Activated naive CD4-positive, alpha-beta T cell treated with anti-CD3 and anti-CD28 coated beads, Interleukin-2, amount 50 U/mL, for 24 hours (primary cell): ENCODE results near the gene SKI.

Experiments
- H3K27ac Mint-ChIP-seq: one replicate; pipeline ENCODE4 v1.8.0; 2021; ENCODE audit warnings: mild to moderate bottlenecking, mixed read lengths
- H3K27me3 Mint-ChIP-seq: one replicate; pipeline ENCODE4 v1.8.0; 2021; ENCODE audit warnings: mixed read lengths
- H3K36me3 Mint-ChIP-seq: one replicate; pipeline ENCODE4 v1.8.0; 2021; ENCODE audit warnings: mixed read lengths
- H3K4me1 Mint-ChIP-seq: one replicate; pipeline ENCODE4 v1.8.0; 2021; ENCODE audit warnings: mixed read lengths
- H3K4me3 Mint-ChIP-seq: one replicate; pipeline ENCODE4 v1.8.0; 2021; ENCODE audit warnings: mild to moderate bottlenecking, mixed read lengths
- H3K9me3 Mint-ChIP-seq: one replicate; pipeline ENCODE4 v1.8.0; 2021; ENCODE audit warnings: mixed read lengths

Gene SKI

DNA sequence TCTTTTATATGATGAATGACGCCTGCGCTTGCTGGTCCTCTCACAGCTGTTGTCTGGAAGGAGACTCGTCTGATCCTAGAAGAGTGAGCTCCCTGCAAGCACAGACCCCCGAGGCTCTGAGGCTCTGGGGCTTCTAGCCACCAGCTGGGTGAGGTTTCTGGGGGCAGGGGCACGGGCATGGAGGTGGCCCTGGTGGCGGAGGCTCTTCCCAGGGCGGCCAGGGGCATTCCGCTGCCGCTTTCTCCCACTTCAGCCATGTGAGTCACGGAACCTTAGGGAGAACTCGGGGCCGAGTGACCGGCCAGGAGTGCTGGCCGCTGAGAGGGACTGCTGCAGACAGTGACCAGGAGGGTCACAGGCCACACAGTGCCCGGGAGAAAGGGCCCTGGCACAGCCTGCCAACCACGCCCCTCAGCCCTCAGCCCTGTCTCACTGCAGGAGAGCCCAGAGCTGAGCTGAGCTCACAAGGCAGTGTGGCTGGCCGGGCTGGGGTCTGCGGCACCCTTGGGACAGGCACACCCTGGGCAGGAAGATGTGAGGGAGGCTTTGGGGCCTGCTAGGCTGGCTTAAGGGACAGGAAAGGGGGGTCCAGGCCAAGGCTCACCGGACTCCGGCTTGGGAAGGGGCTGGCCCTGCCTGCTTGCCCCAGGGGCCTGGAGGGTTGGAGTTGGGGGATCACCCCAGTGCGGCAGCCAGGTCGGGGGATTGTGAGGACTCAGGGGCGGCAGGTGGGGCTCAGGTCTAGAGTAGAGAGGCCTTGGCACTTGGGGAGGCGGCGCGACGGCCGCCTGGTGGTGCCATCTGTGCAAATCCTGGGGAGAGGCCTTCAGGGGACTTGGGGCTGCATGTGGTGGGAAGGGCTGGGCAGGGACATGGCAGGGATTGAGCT, 127.5 kb downstream of the SKI start:
- no peak overlapping the region for H3K27ac Mint-ChIP-seq
- H3K27me3 Mint-ChIP-seq = no peaks in the 10 kb centered on the region
- no peaks in the 10 kb centered on the region for H3K4me1 Mint-ChIP-seq
- no peak overlapping the region for H3K4me3 Mint-ChIP-seq
- H3K36me3 Mint-ChIP-seq = peaks cover 2% of the 10 kb centered on the region
- H3K9me3 Mint-ChIP-seq = no peaks in the 10 kb centered on the region

DNA sequence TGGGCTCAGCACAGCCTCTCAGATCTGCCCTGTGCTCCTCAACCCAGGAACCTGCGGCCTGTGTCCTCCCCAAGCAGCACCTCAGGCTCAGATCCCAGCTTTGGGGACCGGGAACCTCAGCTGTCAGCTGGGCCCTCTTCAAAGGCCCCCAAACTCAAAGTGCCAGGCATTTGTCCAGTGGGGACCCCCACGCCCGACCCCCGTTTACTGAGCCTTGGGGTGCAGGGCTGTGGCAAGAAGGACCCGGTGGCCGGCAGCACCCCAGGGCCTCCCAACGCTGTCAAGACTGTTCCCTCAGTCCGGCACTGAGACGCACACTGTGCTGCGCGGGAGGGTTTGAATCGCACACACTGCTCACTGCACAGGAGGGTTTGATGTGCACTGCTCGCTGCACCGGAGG, 128.3 kb downstream of the SKI start:
- H3K27me3 Mint-ChIP-seq = no peaks in the 10 kb centered on the region
- H3K4me1 Mint-ChIP-seq = no peaks in the 10 kb centered on the region
- H3K4me3 Mint-ChIP-seq = no peak overlapping the region
- H3K9me3 Mint-ChIP-seq = no peaks in the 10 kb centered on the region
- H3K27ac Mint-ChIP-seq = no peak overlapping the region
- H3K36me3 Mint-ChIP-seq = peaks cover 2% of the 10 kb centered on the region

DNA sequence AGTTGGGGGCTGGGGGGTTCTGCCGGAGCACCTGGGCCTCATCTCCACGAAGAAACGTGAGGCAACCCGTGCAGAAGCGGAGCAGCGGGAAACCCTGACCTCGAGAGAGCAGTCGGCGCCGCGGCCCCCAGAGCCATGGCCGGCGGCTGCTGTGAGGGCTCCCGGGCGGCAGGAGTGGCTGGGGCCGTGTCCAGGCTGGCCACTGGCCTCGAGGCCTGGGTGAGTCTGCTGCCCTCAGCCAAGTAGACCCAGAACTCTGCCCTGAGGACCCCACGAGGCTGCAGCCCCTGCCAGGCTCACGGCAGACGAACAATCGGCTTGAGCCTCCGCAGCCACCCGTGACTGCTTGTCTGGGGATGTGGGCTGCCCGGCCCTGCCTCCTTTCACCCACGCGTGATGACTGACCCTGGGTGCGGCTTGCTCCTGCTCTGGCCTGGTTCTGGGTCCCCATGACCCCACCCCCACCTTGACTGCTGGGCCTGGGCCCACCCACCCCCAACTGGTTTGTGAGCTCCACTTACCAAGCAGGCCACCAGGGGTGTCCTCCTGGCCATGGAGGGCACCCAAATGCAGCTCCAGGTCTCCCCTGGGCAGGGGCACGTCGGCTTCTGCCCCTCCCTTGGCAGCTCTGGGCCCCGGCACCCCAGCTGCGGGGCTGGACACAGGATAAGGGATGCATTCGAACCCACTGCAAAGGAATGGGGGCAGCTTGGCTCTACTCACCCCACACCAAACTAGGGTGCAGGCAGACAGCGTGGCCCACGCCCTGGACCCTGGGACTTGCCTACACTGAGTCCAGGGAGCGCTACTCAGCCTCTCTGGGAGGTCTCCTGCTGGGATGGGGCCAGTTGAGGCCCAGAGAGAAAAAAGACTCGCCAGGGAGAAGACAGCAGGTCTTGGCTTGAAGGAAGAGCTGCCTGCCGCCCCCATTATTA, 129.1 kb downstream of the SKI start:
- Mint-ChIP-seq H3K36me3 (peaks cover 4% of the 10 kb centered on the region), H3K4me1 (no peaks in the 10 kb centered on the region), H3K9me3 (no peaks in the 10 kb centered on the region), H3K27me3 (no peaks in the 10 kb centered on the region), H3K4me3 (no peak overlapping the region), H3K27ac (no peak overlapping the region)

DNA sequence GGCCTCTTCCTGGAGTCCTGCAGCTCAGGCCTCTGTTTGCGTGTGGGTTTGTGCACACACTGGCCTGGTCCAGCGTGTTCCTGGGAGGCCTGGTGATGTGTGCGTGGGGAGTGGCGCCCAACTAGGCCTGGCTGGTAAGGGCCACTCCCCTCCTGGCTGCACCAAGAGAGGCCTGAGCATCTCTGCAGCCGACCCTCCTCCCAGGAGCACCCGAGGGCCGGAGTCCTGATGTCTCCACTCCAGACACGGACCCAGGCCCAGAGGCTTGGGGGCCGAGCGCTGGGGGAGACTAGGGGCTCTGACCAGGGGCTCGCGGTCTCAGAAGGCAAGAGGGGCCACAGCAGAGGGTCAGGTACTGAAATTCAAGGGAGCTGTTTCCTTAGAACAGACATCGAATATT, 130.0 kb downstream of the SKI start:
- Mint-ChIP-seq H3K27me3 (no peaks in the 10 kb centered on the region), H3K4me1 (no peaks in the 10 kb centered on the region)

DNA sequence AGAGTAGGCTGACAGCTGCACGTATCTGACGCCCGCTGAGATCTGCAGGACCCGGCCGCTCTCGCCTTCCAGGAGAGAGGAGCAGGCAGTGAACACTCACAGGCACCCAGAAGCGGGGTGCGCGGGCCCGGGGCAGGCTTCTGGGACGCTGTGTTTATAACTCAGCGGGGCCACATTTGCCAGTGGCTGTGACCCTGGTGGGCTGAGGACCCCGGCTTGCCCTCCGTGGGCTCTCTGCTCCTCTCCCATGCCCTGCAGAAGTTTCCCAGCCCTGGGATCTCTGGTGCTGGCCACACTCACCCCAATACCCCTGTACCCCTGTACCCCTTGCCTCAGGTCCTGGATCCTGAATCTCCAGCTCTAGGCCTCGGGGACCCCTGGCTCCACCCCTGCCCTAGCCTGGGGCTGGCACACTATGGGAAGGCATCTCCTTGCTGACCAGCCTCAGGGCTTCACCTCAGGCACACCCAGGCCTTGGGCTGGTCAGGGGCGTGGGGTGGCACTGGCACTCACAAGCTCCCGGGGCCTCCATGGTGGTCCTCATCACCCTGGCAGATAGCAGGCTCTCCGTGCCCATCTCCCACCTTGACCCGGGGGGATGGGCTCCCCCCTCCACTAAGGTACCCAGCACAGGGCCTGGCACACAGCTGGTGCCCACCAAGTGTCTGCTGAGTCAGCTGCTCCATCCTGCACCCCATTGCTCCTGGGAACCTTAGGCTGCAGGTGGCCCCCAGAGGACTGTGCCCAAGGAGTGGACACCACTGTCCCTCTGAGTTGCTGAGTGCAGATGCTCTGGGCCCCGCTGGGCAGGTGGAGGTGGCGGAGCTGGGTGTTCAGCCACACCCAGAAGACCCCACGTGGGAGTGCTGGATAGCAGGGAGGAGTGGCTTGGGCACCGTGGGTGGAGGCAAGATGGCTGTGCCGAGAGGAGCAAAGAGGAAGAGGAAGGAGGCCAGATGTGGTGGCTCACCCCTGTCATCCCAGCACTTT, 130.8 kb downstream of the SKI start:
- Mint-ChIP-seq H3K4me1 (no peaks in the 10 kb centered on the region), H3K36me3 (peaks cover 8% of the 10 kb centered on the region), H3K27ac (no peak overlapping the region), H3K9me3 (no peaks in the 10 kb centered on the region), H3K4me3 (no peak overlapping the region), H3K27me3 (no peaks in the 10 kb centered on the region)

More for the DNA sequence above, 130.0 kb downstream of the SKI start:
- Mint-ChIP-seq H3K27ac (no peak overlapping the region), H3K36me3 (peaks cover 5% of the 10 kb centered on the region), H3K4me3 (no peak overlapping the region), H3K9me3 (no peaks in the 10 kb centered on the region)
